Body of pancreas (tissue), 4 donors: Measurements from ENCODE around the gene MAD1L1.

ENCODE experiments used
- CTCF ChIP-seq, 7 experiments: fragments of 450-650 bp in 4 of 7; fragments of 200-600 bp in 3 of 7; sonication (generic) in 3 of 7; IDR thresholded peaks; one replicate each; pipeline ENCODE4 v1.5.1; 2016 to 2019; ENCODE audit warnings: antibody characterized with exemption in 7 of 7
- POLR2A ChIP-seq, 3 donors: fragments of 450-650 bp; IDR thresholded peaks; one replicate each; pipeline ENCODE4 v1.6.1; 2016; ENCODE audit warnings: antibody characterized with exemption in 3 of 3, mild to moderate bottlenecking in 2 of 3

GRCh38 chr7:1852517-1853430, 380.0 kb downstream of the MAD1L1 start:
- TF ChIP-seq CTCF (IDR thresholded peaks at IDR 0.05) (no peak), POLR2A (IDR thresholded peaks at IDR 0.05) (no peak)
